HEK293 (cell line): ENCODE data around the gene CDH22.
A peak's percentile ranks its signal among the peaks of the same experiment; 100 is the strongest.

Experiments
- FEZF1 ChIP-seq: fragments of 450-650 bp; formaldehyde crosslinking; IDR thresholded peaks from 2 replicates; pipeline ENCODE4 v1.5.1; 2016; ENCODE audit warnings: missing biosample characterization, missing genetic modification characterization
- HOXA7 ChIP-seq: sonication (generic); formaldehyde crosslinking; IDR thresholded peaks from 2 replicates; pipeline ENCODE4 v1.8.1; 2022; ENCODE audit warnings: missing genetic modification reagents, borderline replicate concordance
- KLF1 ChIP-seq: fragments of 450-650 bp; formaldehyde crosslinking; IDR thresholded peaks from 2 replicates; pipeline ENCODE4 v1.5.1; 2016; ENCODE audit warnings: missing biosample characterization, missing genetic modification characterization
- KLF10 ChIP-seq: fragments of 450-650 bp; IDR thresholded peaks from 2 replicates; pipeline ENCODE4 v1.5.1; 2018; ENCODE audit warnings: missing biosample characterization, mild to moderate bottlenecking, missing genetic modification characterization
- KLF17 ChIP-seq: fragments of 450-650 bp; formaldehyde crosslinking; IDR thresholded peaks from 2 replicates; pipeline ENCODE4 v1.5.1; 2016; ENCODE audit warnings: missing biosample characterization, missing genetic modification characterization
- MYNN ChIP-seq: fragments of 450-650 bp; formaldehyde crosslinking; IDR thresholded peaks from 2 replicates; pipeline ENCODE4 v1.5.1; 2016; ENCODE audit warnings: missing biosample characterization, missing genetic modification characterization, borderline replicate concordance
- MZF1 ChIP-seq: fragments of 450-650 bp; formaldehyde crosslinking; IDR thresholded peaks from 2 replicates; pipeline ENCODE4 v1.5.1; 2017; ENCODE audit warnings: missing biosample characterization, missing genetic modification characterization, borderline replicate concordance
- REST ChIP-seq: fragments of 450-650 bp; formaldehyde crosslinking; IDR thresholded peaks from 2 replicates; pipeline ENCODE4 v1.5.1; 2016; ENCODE audit warnings: missing biosample characterization, missing genetic modification characterization
- SCRT2 ChIP-seq: fragments of 450-650 bp; formaldehyde crosslinking; IDR thresholded peaks from 2 replicates; pipeline ENCODE4 v1.5.1; 2016; ENCODE audit warnings: missing biosample characterization, missing genetic modification characterization
- SP2 ChIP-seq: fragments of 450-650 bp; formaldehyde crosslinking; IDR thresholded peaks from 2 replicates; pipeline ENCODE4 v1.5.1; 2016; ENCODE audit warnings: missing biosample characterization, missing genetic modification characterization
- TRIM28 ChIP-seq: IDR thresholded peaks from 2 replicates; pipeline ENCODE4 v1.6.1; 2011; ENCODE audit warnings: low read length, control low read depth, borderline replicate concordance
- ZBTB10 ChIP-seq: fragments of 450-650 bp; formaldehyde crosslinking; IDR thresholded peaks from 2 replicates; pipeline ENCODE4 v1.5.1; 2016; ENCODE audit warnings: missing biosample characterization, missing genetic modification characterization
- ZBTB48 ChIP-seq: fragments of 450-650 bp; formaldehyde crosslinking; IDR thresholded peaks from 2 replicates; pipeline ENCODE4 v1.5.1; 2016; ENCODE audit warnings: missing biosample characterization, missing genetic modification characterization
- ZNF175 ChIP-seq: fragments of 450-650 bp; formaldehyde crosslinking; IDR thresholded peaks from 2 replicates; pipeline ENCODE4 v1.5.1; 2016; ENCODE audit warnings: missing biosample characterization, missing genetic modification characterization
- ZNF221 ChIP-seq: fragments of 450-650 bp; formaldehyde crosslinking; IDR thresholded peaks from 2 replicates; pipeline ENCODE4 v1.5.1; 2017; ENCODE audit warnings: missing biosample characterization, missing genetic modification characterization, borderline replicate concordance
- ZNF341 ChIP-seq: fragments of 450-650 bp; formaldehyde crosslinking; IDR thresholded peaks from 2 replicates; pipeline ENCODE4; 2016; ENCODE audit warnings: low read depth, missing biosample characterization, missing genetic modification characterization
- ZNF350 ChIP-seq: fragments of 450-650 bp; formaldehyde crosslinking; IDR thresholded peaks from 2 replicates; pipeline ENCODE4 v1.5.0; 2017; ENCODE audit warnings: missing biosample characterization, mild to moderate bottlenecking, missing genetic modification characterization
- ZNF398 ChIP-seq: fragments of 450-650 bp; formaldehyde crosslinking; IDR thresholded peaks from 2 replicates; pipeline ENCODE4 v1.5.1; 2017; ENCODE audit warnings: missing biosample characterization, missing genetic modification characterization
- ZNF426 ChIP-seq: fragments of 450-650 bp; formaldehyde crosslinking; IDR thresholded peaks from 2 replicates; pipeline ENCODE4 v1.5.1; 2017; ENCODE audit warnings: missing biosample characterization, missing genetic modification characterization, mild to moderate bottlenecking, inconsistent platforms, moderate library complexity
- ZNF449 ChIP-seq: fragments of 450-650 bp; formaldehyde crosslinking; IDR thresholded peaks from 2 replicates; pipeline ENCODE4 v1.5.1; 2017; ENCODE audit warnings: missing biosample characterization, mild to moderate bottlenecking, missing genetic modification characterization, moderate library complexity
- ZNF473 ChIP-seq: fragments of 450-650 bp; formaldehyde crosslinking; IDR thresholded peaks from 2 replicates; pipeline ENCODE4 v1.5.1; 2017; ENCODE audit warnings: missing biosample characterization, missing genetic modification characterization
- ZNF521 ChIP-seq: fragments of 450-650 bp; formaldehyde crosslinking; IDR thresholded peaks from 2 replicates; pipeline ENCODE4 v1.5.1; 2017; ENCODE audit warnings: missing biosample characterization, mild to moderate bottlenecking, missing genetic modification characterization
- ZNF530 ChIP-seq: fragments of 450-650 bp; formaldehyde crosslinking; IDR thresholded peaks from 2 replicates; pipeline ENCODE4 v1.5.1; 2016; ENCODE audit warnings: low read depth, missing biosample characterization, missing genetic modification characterization
- ZNF792 ChIP-seq: fragments of 450-650 bp; formaldehyde crosslinking; IDR thresholded peaks from 2 replicates; pipeline ENCODE4 v1.5.1; 2016; ENCODE audit warnings: missing biosample characterization, missing genetic modification characterization
- ZSCAN16 ChIP-seq: fragments of 450-650 bp; formaldehyde crosslinking; IDR thresholded peaks from 2 replicates; pipeline ENCODE4 v1.5.1; 2016; ENCODE audit warnings: missing biosample characterization, missing genetic modification characterization

Gene CDH22

GRCh38 chr20:46215913-46216707 lies 92.2 kb downstream of the CDH22 start (continued):
- TF ChIP-seq ZBTB10 (tag by site-specific recombination) (peak; percentile 94), ZNF530 (no peak), ZNF521 (tag by site-specific recombination) (no peak), ZNF221 (tag by site-specific recombination) (no peak), REST (peak; percentile 13; the same call in 1 of the 2 replicates), MZF1 (no peak), KLF17 (tag by site-specific recombination) (peak; percentile 88), KLF10 (tag by site-specific recombination) (no peak), KLF1 (tag by site-specific recombination) (peak; percentile 51; the same call in 1 of the 2 replicates), HOXA7 (no peak), ZNF426 (tag by site-specific recombination) (no peak), SCRT2 (tag by site-specific recombination) (peak; percentile 58), ZNF473 (tag by site-specific recombination) (no peak), ZNF350 (tag by site-specific recombination) (no peak), ZNF449 (tag by site-specific recombination) (peak; percentile 70; the same call in 1 of the 2 replicates), TRIM28 (no peak), ZNF175 (tag by site-specific recombination) (no peak), FEZF1 (tag by site-specific recombination) (peak; percentile 31; the same call in 1 of the 2 replicates), ZNF341 (peak; percentile 46; the same call in 1 of the 2 replicates), MYNN (tag by site-specific recombination) (no peak), ZBTB48 (tag by site-specific recombination) (peak; percentile 99), ZNF398 (peak; percentile 36), ZSCAN16 (tag by site-specific recombination) (no peak), SP2 (tag by site-specific recombination) (peak; percentile 50), ZNF792 (tag by site-specific recombination) (no peak)
